Hematopoietic multipotent progenitor cell (in vitro differentiated cells): ENCODE measurements around the gene ADCY9. TPM values are rescaled to one million over a fixed set of nuclear protein-coding genes. Genes with fewer than 3 reads are reported as not detected.
"Not testable (repeated sequence)": the region's sequence is repeated elsewhere in the genome, so short reads cannot be mapped to it uniquely, and the experiment has no call there.

ENCODE experiments used
- DNase-seq, 3 donors: peaks; one replicate each; pipeline ENCODE4 v3.0.0-alpha.2; 2011 to 2015; ENCODE audit warnings: low read depth in 2 of 3, low spot score in 2 of 3
- small RNA-seq: library from RNA; depleted of rRNA; stranded (forward); fragments of <200 nt; gene quantifications from one replicate; pipeline ENCODE3, GENCODE V24; 2012
- total RNA-seq: library from RNA; depleted of rRNA; stranded (reverse); fragments of >200 nt; gene quantifications from one replicate; pipeline ENCODE4 v1.2.3, GENCODE V29; 2012

The ADCY9 gene
- total RNA-seq, 1 donor: 8.3 TPM

DNA sequence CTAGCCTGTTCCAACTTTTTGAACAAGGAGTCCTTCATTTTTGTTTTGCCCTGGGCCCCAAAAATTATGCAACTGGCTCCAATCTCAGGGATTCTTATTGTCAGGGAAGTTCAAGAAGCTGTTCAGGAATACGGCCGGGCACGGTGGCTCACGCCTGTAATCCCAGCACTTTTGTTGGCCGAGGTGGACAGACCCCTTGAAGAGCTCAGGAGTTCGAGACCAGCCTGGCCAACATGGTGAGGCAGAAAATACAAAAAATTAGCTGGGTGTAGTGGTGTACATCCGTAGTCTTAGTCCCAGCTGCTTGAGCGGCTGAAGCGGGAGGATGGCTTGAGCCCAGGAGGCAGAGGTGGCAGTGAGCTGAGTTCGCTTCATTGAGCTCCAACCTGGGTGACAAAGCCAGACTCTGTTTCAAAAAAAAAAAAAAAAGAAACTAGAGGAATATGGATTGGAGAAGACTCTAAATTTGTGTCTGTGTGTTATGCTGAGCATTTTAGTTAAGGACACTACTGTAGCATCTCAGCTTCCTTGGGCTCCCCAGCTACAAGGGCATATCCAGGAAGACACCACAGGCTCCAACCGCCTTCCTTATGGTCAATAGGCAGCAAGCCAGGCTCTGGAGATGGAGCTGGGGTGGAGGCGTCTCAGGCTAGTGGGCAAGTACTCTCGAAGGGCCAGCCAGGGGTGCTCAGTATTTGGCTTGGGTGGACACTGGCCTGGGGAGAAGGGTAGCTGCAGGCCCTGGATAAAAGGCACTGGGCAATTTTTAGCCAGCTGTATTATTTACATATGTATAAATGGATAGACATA, 179.0 kb downstream of the ADCY9 start:
- DNase-seq: no peak

DNA sequence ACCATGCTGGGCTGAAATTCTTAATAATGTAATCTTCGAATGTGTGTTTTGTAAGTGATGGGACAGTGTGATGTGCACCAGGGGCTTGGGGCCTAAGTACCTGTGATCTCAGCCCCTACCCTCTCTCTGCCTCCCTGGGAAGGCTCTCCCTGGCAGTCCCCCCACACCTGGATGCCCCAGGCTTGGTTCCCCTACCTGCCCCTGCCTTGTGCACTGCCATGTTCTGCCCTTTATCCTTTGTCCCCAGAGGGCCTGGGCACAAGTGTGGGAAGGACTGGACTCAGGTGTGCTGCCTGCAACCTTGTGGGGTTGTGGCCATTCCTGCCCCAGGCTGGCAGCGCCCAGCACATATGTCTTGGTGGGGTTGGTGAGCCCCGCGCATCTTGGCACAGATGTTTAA, 180.3 kb downstream of the ADCY9 start:
- no peak for DNase-seq

DNA sequence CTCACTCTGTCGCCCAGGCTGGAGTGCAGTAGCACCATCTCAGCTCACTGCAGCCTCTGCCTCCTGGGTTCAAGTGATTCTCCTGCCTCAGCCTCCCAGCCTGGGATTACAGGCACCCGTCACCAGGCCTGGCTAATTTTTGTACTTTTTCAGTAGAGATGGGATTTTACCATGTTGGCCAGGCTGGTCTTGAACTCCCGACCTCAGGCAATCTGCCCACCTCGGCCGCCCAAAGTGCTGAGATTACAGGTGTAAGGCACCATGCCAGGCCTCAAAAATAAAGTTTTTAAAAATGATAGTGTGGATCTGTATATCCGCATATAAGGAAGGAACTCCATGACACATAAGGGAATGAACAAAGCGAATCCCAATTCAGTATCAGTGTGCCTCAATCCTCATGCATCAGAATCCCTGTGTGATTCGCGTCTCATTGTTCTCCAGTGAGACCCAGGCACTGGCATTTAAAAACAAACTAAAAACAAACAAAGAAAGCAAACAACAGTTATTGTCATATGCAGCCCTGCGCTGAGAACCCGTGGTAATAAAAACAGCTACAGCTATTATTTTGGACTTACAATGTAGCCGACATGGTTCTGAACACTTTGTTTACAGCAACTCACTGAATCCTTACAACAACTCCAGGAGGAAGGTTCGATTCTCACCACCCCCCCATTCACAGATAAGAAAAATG, 181.6 kb downstream of the ADCY9 start:
- no peak for DNase-seq

DNA sequence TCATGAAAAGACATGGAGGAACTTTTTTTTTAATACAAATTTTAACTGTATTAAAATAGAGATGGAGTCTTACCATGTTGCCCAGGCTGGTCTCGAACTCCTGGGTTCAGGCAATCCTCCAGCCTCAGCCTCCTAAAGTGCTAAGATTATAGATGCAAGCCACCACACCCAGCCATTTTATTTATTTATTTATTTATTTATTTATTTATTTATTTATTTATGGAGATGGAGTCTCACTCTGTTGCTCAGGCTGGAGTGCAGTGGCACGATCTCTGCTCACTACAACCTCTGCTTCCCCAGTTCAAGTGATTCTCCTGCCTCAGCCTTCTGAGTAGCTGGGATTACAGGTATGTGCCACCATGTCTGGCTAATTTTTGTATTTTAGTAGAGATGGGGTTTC, 189.1 kb downstream of the ADCY9 start:
- DNase-seq: not testable (repeated sequence)

DNA sequence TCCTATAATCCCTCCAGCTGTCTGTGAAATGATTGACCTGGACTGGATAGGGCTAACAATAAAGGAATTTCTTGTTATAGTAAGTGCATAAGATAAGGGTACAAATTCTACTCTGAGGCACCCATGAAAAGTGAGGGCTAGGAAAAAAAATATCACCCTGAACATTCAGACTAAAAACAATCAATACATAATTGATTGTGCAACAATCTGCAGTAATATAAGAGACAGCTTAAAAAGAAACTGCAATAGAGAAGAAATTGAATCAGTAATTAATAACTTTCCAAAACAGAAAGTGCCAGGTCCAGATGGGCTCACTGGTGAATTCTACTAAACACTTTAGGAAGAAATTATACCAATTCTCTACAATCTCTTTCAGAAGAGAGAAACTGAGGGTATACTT, 191.5 kb downstream of the ADCY9 start:
- DNase-seq: no peak

DNA sequence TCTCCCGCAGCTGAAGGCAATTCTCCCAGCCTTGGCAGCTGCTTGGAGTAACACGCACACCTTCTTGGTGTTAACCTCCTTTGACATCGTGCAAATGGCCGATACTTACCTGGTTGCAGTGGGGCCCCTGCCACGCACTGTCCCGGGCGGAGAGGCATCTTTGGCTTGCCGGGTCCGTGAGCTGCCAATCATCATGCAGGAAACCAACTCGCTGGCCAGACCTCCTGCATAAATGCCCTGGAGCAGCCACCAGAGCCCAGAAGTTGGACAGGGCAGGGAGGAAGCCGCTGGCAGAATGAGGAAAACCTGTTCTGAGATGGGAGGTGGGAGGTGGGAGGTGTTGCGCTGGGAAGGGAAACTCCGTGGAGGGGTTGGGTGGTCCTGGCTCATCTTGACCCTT, 194.0 kb downstream of the ADCY9 start:
- DNase-seq: no peak

DNA sequence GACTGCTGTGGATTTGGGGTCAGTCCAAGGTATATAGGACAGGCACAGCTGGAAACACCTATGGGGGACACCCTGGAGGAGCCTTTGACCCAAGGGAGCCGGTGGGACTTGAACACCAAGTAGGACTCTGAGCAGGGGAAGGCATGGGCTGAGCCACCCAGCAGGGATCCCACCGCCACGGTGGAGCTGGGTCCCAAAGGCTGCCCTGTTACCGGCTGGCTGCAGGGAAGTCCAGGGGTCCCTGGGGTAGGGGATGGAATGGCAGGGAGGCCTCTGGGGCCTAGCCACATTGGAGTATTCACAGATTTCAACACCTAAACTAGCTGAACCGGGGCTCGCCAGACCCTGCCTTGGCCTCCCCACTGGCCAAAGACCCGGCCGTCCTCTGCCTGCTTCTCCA, 196.0 kb downstream of the ADCY9 start:
- no peak for DNase-seq

DNA sequence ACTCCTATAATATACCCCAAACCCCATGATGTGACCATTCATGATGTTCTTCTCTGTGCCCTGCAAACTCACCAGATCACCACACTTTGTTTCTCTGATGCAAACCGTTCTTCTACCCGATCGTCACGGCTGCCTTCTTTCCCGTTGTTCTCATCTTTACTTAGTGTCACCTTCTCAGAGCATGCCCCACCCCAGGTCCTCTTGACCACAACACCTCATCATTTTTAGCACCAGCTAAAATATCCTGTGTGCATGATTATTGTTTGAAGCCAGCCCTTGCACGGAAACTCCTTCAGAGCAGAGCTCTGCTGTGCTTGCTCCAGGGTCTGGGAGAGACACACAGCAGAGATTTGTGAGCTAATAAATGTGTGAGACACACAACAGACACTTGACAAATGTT, 196.8 kb downstream of the ADCY9 start:
- DNase-seq: no peak

DNA sequence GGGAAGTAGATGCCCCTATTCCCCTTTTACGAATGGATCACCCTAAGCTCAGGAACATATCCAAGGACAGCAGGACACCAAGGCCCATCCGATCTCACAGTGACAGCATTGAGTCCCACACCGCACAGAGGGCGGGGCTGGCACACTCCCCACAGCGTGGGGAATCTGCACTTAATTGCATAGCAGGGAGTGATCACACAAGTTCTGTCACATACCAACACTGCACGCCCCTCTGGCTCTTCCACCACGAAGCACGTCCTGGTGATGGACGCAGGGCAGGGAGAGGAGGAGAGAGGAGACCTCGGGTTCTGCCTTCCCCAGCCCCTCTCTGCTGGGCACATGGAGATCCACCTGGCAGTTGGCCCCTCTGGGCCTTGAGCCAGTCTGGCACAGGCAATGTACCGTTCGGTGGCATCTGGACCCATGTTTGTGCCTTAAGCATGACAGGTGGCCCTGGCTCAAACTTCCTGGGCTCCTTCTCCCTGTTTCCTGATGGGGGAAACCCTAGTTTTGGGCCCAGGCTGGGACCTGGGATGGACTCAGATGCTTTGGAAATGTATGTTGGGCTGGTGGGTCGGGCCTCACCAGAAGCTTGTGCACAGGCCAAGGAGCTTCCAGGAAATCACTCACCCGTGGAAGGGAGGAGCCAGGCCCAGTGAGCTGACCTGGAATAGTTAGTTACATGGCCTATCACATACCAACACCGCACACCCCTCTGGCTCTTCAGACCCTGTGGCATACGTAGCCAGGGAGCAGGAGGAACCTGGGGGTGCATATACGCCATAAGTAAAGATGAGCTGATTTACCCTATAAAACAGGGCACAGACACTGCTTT, 200.6 kb downstream of the ADCY9 start:
- no peak for DNase-seq

DNA sequence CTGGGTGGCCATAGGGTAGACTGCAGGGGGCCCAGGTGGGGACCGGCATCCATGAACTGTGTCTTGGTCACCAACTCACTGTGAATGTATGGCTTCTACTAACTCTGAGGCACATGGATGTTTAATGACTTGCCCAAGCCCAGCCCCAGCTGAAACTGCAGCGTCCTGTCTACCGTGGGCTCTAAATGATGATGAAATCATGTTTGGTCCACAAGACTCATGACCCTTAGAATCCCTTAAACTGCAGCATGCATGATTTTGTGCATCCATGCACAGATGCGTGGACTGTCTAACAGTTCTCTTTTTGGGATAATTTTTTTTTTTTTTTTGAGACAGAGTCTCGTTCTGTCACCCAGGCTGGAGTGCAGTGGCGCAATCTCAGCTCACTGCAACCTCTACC, 203.3 kb downstream of the ADCY9 start:
- DNase-seq: no peak

Small RNA genes lying within 50 kb of the gene (small RNA-seq; reads per million reads assigned to genes)
- gene AC009171.1: not detected

Other genes starting within 250 kb of the ADCY9 start
- gene CREBBP, start 235.7 kb downstream of the ADCY9 start, total RNA-seq: 42.3 TPM
- under 0.01 TPM for gene SRL, start 125.6 kb upstream of the ADCY9 start, total RNA-seq
- gene TFAP4, start 156.6 kb upstream of the ADCY9 start, total RNA-seq: 28.5 TPM
- gene GLIS2, start 199.6 kb upstream of the ADCY9 start, total RNA-seq: under 0.01 TPM
- gene PAM16, start 234.9 kb upstream of the ADCY9 start, total RNA-seq: 26.9 TPM